ENCODE measurements around the gene VTI1B. TPM values are rescaled to one million over a fixed set of nuclear protein-coding genes. Genes with fewer than 3 reads are reported as not detected.

The VTI1B gene
- total RNA-seq, 4 donors from 2014 or later, result 78.5 to 104 (median 83.3) TPM

- H3K4me3 ChIP-seq, result peak overlapping the region; percentile 73 to 100 (median 94)
- no peaks in the 10 kb centered on the region for H3K9me3 ChIP-seq
- intact Hi-C loops (cut with DNase I), result no loop called here
- 0% methylated on average over 1 of the region's 25 CpGs for WGBS
- DNase-seq (ENCODE audit: extremely low spot score), result no peak
- no peaks in the 10 kb centered on the region for H3K27me3 ChIP-seq
- peaks cover 30 to 40% (median 37%) of the 10 kb centered on the region in 4 donors for H3K4me1 ChIP-seq
- peak overlapping the region; percentile 93 to 97 (median 96) for H3K27ac ChIP-seq (replicated peaks in 1 of 4)
- peaks cover 6 to 18% (median 11%) of the 10 kb centered on the region in 4 donors for H3K36me3 ChIP-seq
- TF ChIP-seq POLR2A (IDR thresholded peaks at IDR 0.05; ENCODE audit: low read depth) (no peak), CTCF (IDR thresholded peaks at IDR 0.05) (peak in 2 of 3 experiments; percentile 24 to 26), POLR2AphosphoS5 (IDR thresholded peaks at IDR 0.05) (no peak), EP300 (IDR thresholded peaks at IDR 0.05) (no peak)
Measured at GRCh38 chr14:67674139-67674479, 323 bp downstream of the VTI1B start.

GRCh38 chr14:67673451-67673850, 981 bp downstream of the VTI1B start:
- intact Hi-C loops (cut with DNase I), result no loop called here
- H3K4me1 ChIP-seq, result peaks cover 30 to 44% (median 37%) of the 10 kb centered on the region in 4 donors
- peak overlapping the region in 1 of 4 donors; percentile 97 for H3K27ac ChIP-seq (replicated peaks in 1 of 4)
- no peaks in the 10 kb centered on the region for H3K9me3 ChIP-seq
- DNase-seq (ENCODE audit: extremely low spot score), result no peak
- H3K36me3 ChIP-seq, result peaks cover 6 to 11% (median 11%) of the 10 kb centered on the region in 4 donors
- H3K27me3 ChIP-seq, result no peaks in the 10 kb centered on the region
- TF ChIP-seq POLR2AphosphoS5 (IDR thresholded peaks at IDR 0.05) (no peak), EP300 (IDR thresholded peaks at IDR 0.05) (no peak), POLR2A (IDR thresholded peaks at IDR 0.05; ENCODE audit: low read depth) (no peak), CTCF (IDR thresholded peaks at IDR 0.05) (no peak)
- peak overlapping the region; percentile 73 to 100 (median 94) for H3K4me3 ChIP-seq
- WGBS, result 50% methylated on average over 5 of the region's 5 CpGs

- intact Hi-C loops (cut with DNase I), result no loop called here
- no peaks in the 10 kb centered on the region for H3K9me3 ChIP-seq
- H3K27me3 ChIP-seq, result no peaks in the 10 kb centered on the region
- no peak overlapping the region for H3K27ac ChIP-seq (replicated peaks in 1 of 4)
- H3K4me3 ChIP-seq, result no peak overlapping the region
- no peaks in the 10 kb centered on the region for H3K36me3 ChIP-seq
- H3K4me1 ChIP-seq, result peaks cover 29 to 54% (median 40%) of the 10 kb centered on the region in 4 donors
- TF ChIP-seq POLR2A (IDR thresholded peaks at IDR 0.05; ENCODE audit: low read depth) (no peak), POLR2AphosphoS5 (IDR thresholded peaks at IDR 0.05) (no peak), CTCF (IDR thresholded peaks at IDR 0.05) (no peak), EP300 (IDR thresholded peaks at IDR 0.05) (no peak)
- no peak for DNase-seq (ENCODE audit: extremely low spot score)
Measured at GRCh38 chr14:67668559-67668958, 5.9 kb downstream of the VTI1B start.

- WGBS, result 6% methylated on average over 1 of the region's 1 CpG
- TF ChIP-seq POLR2A (IDR thresholded peaks at IDR 0.05; ENCODE audit: low read depth) (no peak), POLR2AphosphoS5 (IDR thresholded peaks at IDR 0.05) (no peak), EP300 (IDR thresholded peaks at IDR 0.05) (no peak), CTCF (IDR thresholded peaks at IDR 0.05) (peak; percentile 55 to 82 (median 64))
- Histone ChIP-seq H3K27ac (replicated peaks in 1 of 4) (no peak overlapping the region), H3K36me3 (peaks cover 0 to 5% (median under 1%) of the 10 kb centered on the region in 4 donors), H3K4me1 (peaks cover 13 to 37% (median 23%) of the 10 kb centered on the region in 4 donors), H3K4me3 (no peak overlapping the region), H3K9me3 (no peaks in the 10 kb centered on the region), H3K27me3 (no peaks in the 10 kb centered on the region)
- no peak for DNase-seq (ENCODE audit: extremely low spot score)
- intact Hi-C loops (cut with DNase I), result loop anchor here (2.0 kb wide), 1 partner anchor 48 kb away; the partner anchor contains the start of gene ARG2
Measured at GRCh38 chr14:67666750-67667449, 7.5 kb downstream of the VTI1B start.

Data from esophagus muscularis mucosa (tissue), 4 donors.